HCT116 (cell line): ENCODE data around the gene IL17RD.

ENCODE experiments used
- CTCF ChIP-seq, 3 experiments: fragments of 200-600 bp in 1 of 3; sonication (generic) in 1 of 3; IDR thresholded peaks in 2 of 3; conservative IDR thresholded peaks in 1 of 3; 2 replicates each; pipeline ENCODE4 v1.5.1; 2012 to 2017; ENCODE audit warnings: low read depth in 2 of 3, low read length in 2 of 3, antibody characterized with exemption in 1 of 3, borderline replicate concordance in 1 of 3, control low read depth in 1 of 3, mild to moderate bottlenecking in 1 of 3, mixed read lengths in 1 of 3, mixed run types in 1 of 3, moderate library complexity in 1 of 3; ENCODE audit not compliant: insufficient read depth in 1 of 3
- EGR1 ChIP-seq: IDR thresholded peaks from 2 replicates; pipeline ENCODE4 v1.6.1; 2012; ENCODE audit warnings: low read depth
- EZH2 ChIP-seq: fragments of 200-600 bp; sonication (generic); IDR thresholded peaks from 2 replicates; pipeline ENCODE4 v1.6.1; 2017; ENCODE audit warnings: antibody characterized with exemption, mixed run types
- POLR2A ChIP-seq: IDR thresholded peaks from 2 replicates; pipeline ENCODE4 v1.7.0; 2011; ENCODE audit warnings: borderline replicate concordance; ENCODE audit not compliant: insufficient read depth, insufficient read length; ENCODE audit errors: extremely low read depth

GRCh38 chr3:57142411-57142723 is 22.8 kb downstream of the IL17RD start:
- TF ChIP-seq CTCF (IDR thresholded peaks at IDR 0.05 in 2 of 3, conservative IDR thresholded peaks at IDR 0.05 in 1 of 3; ENCODE audit: borderline replicate concordance in 1 of 3, insufficient read depth in 1 of 3, low read depth in 2 of 3, low read length in 2 of 3) (no peak), POLR2A (no peak), EGR1 (no peak), EZH2 (no peak)
